Measurements from ENCODE around the gene CLDN9. TPM values are rescaled to one million over a fixed set of nuclear protein-coding genes. Genes with fewer than 3 reads are reported as not detected.
A peak's percentile ranks its signal among the peaks of the same experiment; 100 is the strongest.

CLDN9 gene
- total and polyA plus RNA-seq, 9 of the 15 experiments (the other 6 are each of a cell fraction or from before 2014, with no cell fraction given): 0.12 to 0.44 (median 0.22) TPM; not detected in 4

DNA sequence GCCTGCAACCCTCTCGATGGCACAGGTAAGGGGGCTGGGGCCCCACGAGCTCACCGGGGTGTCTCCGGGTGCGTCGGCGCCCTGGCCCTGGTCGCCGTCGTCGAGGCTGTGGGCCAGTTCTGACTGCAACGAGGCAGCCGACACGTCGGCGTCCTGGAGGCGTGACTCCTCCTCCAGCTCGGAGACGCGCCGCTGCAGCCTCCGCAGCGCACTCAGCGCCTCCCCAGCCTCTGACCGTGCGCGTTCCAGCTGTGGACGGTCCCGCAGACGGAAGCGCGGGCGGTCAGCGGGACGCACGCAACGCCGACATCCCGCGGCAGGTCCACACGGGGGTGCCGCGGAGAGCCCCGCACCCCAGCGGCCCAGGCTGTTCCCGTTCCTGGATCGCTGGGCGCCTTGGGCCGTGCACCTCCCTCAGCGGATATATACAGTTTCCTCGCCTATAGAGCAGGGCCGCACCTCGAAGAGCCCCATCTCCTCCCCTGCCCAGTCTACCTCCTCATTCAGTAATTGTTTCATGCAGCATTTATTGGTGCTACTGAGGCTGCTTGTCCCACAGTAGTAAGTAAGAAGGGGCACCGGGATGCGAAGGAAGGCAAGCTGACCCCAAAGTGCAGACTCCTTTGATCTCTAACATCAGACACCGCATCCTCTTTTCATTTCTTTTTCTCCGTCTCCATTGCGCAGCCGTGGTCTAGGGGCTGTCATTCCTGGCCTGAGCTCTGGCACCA is 16.9 kb downstream of the CLDN9 start (continued):
- TF ChIP-seq TOE1 (IDR thresholded peaks at IDR 0.05; ENCODE audit: borderline replicate concordance) (no peak), TOE1 (CRISPR knock-in tag; IDR thresholded peaks at IDR 0.05; ENCODE audit: borderline replicate concordance, low read depth) (0 out of 2 replicates have a peak, but pooled peaks have one; percentile 9), EZH2 (IDR thresholded peaks at IDR 0.05; ENCODE audit: borderline replicate concordance, low read depth, low read length) (no peak), RBM17 (IDR thresholded peaks at IDR 0.05; ENCODE audit: borderline replicate concordance, low read depth, low read length) (no peak), SFPQ (IDR thresholded peaks at IDR 0.05; ENCODE audit: low read depth, low read length) (no peak), ZBTB9 (CRISPR knock-in tag; IDR thresholded peaks at IDR 0.05) (peak; percentile 48; the same call in 1 of the 2 replicates), MCM3 (IDR thresholded peaks at IDR 0.05) (no peak), U2AF2 (optimal IDR thresholded peaks at IDR 0.05; ENCODE audit: low read depth, low read length) (no peak), KLF1 (tag; IDR thresholded peaks at IDR 0.05) (no peak), ESRRB (CRISPR knock-in tag; IDR thresholded peaks at IDR 0.05; ENCODE audit: borderline replicate concordance) (no peak), ZNF41 (CRISPR knock-in tag; conservative IDR thresholded peaks at IDR 0.05) (no peak), PRMT5 (CRISPR knock-in tag; IDR thresholded peaks at IDR 0.05) (0 out of 2 replicates have a peak, but pooled peaks have one; percentile 35), TCF3 (CRISPR knock-in tag; IDR thresholded peaks at IDR 0.05) (no peak), ASH1L (IDR thresholded peaks at IDR 0.05; ENCODE audit: borderline replicate concordance, low read depth, partially characterized antibody) (no peak), HCFC1 (IDR thresholded peaks at IDR 0.05; ENCODE audit: low read depth, low read length) (no peak), ZBTB7A (IDR thresholded peaks at IDR 0.05; ENCODE audit: borderline replicate concordance, control insufficient read depth, low read depth, low read length) (no peak), L3MBTL2 (IDR thresholded peaks at IDR 0.05) (peak; percentile 98), CAMTA2 (CRISPR knock-in tag; conservative IDR thresholded peaks at IDR 0.05) (no peak)
- TF ChIP-seq, protein P1, sequence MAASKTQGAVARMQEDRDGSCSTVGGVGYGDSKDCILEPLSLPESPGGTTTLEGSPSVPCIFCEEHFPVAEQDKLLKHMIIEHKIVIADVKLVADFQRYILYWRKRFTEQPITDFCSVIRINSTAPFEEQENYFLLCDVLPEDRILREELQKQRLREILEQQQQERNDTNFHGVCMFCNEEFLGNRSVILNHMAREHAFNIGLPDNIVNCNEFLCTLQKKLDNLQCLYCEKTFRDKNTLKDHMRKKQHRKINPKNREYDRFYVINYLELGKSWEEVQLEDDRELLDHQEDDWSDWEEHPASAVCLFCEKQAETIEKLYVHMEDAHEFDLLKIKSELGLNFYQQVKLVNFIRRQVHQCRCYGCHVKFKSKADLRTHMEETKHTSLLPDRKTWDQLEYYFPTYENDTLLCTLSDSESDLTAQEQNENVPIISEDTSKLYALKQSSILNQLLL (CRISPR knock-in tag; IDR thresholded peaks at IDR 0.05; ENCODE audit: borderline replicate concordance): no peak
